ENCODE data around the gene IL20RB. TPM values are rescaled to one million over a fixed set of nuclear protein-coding genes. Genes with fewer than 3 reads are reported as not detected.

The IL20RB gene
- total and polyA plus RNA-seq, 2 donors from 2014 or later, result 0.79 TPM; not detected in 1

- FAIRE-seq (no peak), DNase-seq (no peak)
- intact Hi-C loops (cut with DNase I), result no loop called here
- Histone ChIP-seq H3K27ac (ENCODE audit: low read depth in 2 of 2, low read length in 2 of 2) (no peak overlapping the region), H3K9me3 (ENCODE audit: control insufficient read depth in 2 of 3, insufficient read depth in 1 of 3, low read length in 3 of 3) (no peaks in the 10 kb centered on the region), H3K36me3 (ENCODE audit: control insufficient read depth in 2 of 3, insufficient read depth in 3 of 3, low read length in 3 of 3) (no peaks in the 10 kb centered on the region), H3K4me1 (ENCODE audit: control insufficient read depth in 2 of 3, insufficient read depth in 2 of 3, low read depth in 1 of 3, low read length in 3 of 3) (no peaks in the 10 kb centered on the region), H3K27me3 (ENCODE audit: control insufficient read depth, insufficient read depth, low read length) (no peaks in the 10 kb centered on the region), H3K9ac (ENCODE audit: low read length in 3 of 3) (no peak overlapping the region), H3K4me3 (ENCODE audit: low read length in 3 of 3) (no peak overlapping the region)
- TF ChIP-seq CTCF (IDR thresholded peaks at IDR 0.05; ENCODE audit: borderline replicate concordance, extremely low read depth, insufficient read depth), result no peak
These were observed 62.5 kb downstream of the IL20RB start for GRCh38 chr3:137020315-137020714.

GRCh38 chr3:137020888-137021287 is 63.1 kb downstream of the IL20RB start:
- FAIRE-seq, result no peak
- Histone ChIP-seq H3K9me3 (ENCODE audit: control insufficient read depth in 2 of 3, insufficient read depth in 1 of 3, low read length in 3 of 3) (no peaks in the 10 kb centered on the region), H3K4me3 (ENCODE audit: low read length in 3 of 3) (no peak overlapping the region), H3K36me3 (ENCODE audit: control insufficient read depth in 2 of 3, insufficient read depth in 3 of 3, low read length in 3 of 3) (no peaks in the 10 kb centered on the region), H3K27me3 (ENCODE audit: control insufficient read depth, insufficient read depth, low read length) (no peaks in the 10 kb centered on the region), H3K27ac (ENCODE audit: low read depth in 2 of 2, low read length in 2 of 2) (no peak overlapping the region), H3K9ac (ENCODE audit: low read length in 3 of 3) (no peak overlapping the region), H3K4me1 (ENCODE audit: control insufficient read depth in 2 of 3, insufficient read depth in 2 of 3, low read depth in 1 of 3, low read length in 3 of 3) (no peaks in the 10 kb centered on the region)
- TF ChIP-seq CTCF (IDR thresholded peaks at IDR 0.05; ENCODE audit: borderline replicate concordance, extremely low read depth, insufficient read depth), result no peak
- DNase-seq, result no peak
- intact Hi-C loops (cut with DNase I), result no loop called here

- no peak overlapping the region for H3K27ac ChIP-seq (ENCODE audit: low read depth in 2 of 2, low read length in 2 of 2)
- intact Hi-C loops (cut with DNase I), result no loop called here
These were observed 66.6 kb downstream of the IL20RB start for GRCh38 chr3:137024348-137024747.

More at GRCh38 chr3:137024348-137024747, 66.6 kb downstream of the IL20RB start:
- H3K36me3 ChIP-seq (ENCODE audit: control insufficient read depth in 2 of 3, insufficient read depth in 3 of 3, low read length in 3 of 3), result no peaks in the 10 kb centered on the region
- no peaks in the 10 kb centered on the region for H3K9me3 ChIP-seq (ENCODE audit: control insufficient read depth in 2 of 3, insufficient read depth in 1 of 3, low read length in 3 of 3)
- no peak overlapping the region for H3K9ac ChIP-seq (ENCODE audit: low read length in 3 of 3)
- no peaks in the 10 kb centered on the region for H3K4me1 ChIP-seq (ENCODE audit: control insufficient read depth in 2 of 3, insufficient read depth in 2 of 3, low read depth in 1 of 3, low read length in 3 of 3)
- DNase-seq (no peak), FAIRE-seq (no peak)
- TF ChIP-seq CTCF (IDR thresholded peaks at IDR 0.05; ENCODE audit: borderline replicate concordance, extremely low read depth, insufficient read depth), result no peak
- no peaks in the 10 kb centered on the region for H3K27me3 ChIP-seq (ENCODE audit: control insufficient read depth, insufficient read depth, low read length)
- H3K4me3 ChIP-seq (ENCODE audit: low read length in 3 of 3), result no peak overlapping the region
